Gastroesophageal sphincter (tissue), 4 donors: Measurements from ENCODE around the gene ARHGEF10L. TPM values are rescaled to one million over a fixed set of nuclear protein-coding genes. Genes with fewer than 3 reads are reported as not detected.

ENCODE experiments used
- ATAC-seq: fragments of 150-250 bp; one replicate; pipeline ENCODE4 v1.9.1; 2016; ENCODE audit warnings: mild to moderate bottlenecking, moderate library complexity
- H3K27ac ChIP-seq, 4 donors: fragments of 200-600 bp; sonication (generic) in 3 of 4; 1 replicate in 3 of 4; 2 replicates in 1 of 4; pipeline ENCODE4 v1.5.1; 2016 to 2019
- H3K27me3 ChIP-seq: fragments of 200-600 bp; sonication (generic); one replicate; pipeline ENCODE4 v1.5.1; 2019
- H3K36me3 ChIP-seq, 2 donors: fragments of 200-600 bp; sonication (generic); one replicate each; pipeline ENCODE4 v1.5.1; 2019; ENCODE audit warnings: control low read depth in 1 of 2
- H3K4me1 ChIP-seq, 3 donors: fragments of 200-600 bp; sonication (generic); 1 replicate in 2 of 3; 2 replicates in 1 of 3; pipeline ENCODE4 v1.5.1; 2016 to 2019; ENCODE audit warnings: control low read depth in 2 of 3
- H3K4me3 ChIP-seq, 2 donors: fragments of 200-600 bp; sonication (generic); one replicate each; pipeline ENCODE4 v1.5.1; 2019; ENCODE audit warnings: mild to moderate bottlenecking in 1 of 2, moderate library complexity in 1 of 2
- H3K9me3 ChIP-seq, 3 donors: fragments of 200-600 bp; sonication (generic); one replicate each; pipeline ENCODE4 v1.5.1; 2017 to 2019; ENCODE audit warnings: control low read depth in 2 of 3
- CTCF ChIP-seq, 4 experiments: fragments of 200-600 bp in 2 of 4; fragments of 450-650 bp in 2 of 4; sonication (generic) in 1 of 4; IDR thresholded peaks; one replicate each; pipeline ENCODE4 v1.5.1; 2017 to 2019; ENCODE audit warnings: antibody characterized with exemption in 4 of 4, mild to moderate bottlenecking in 2 of 4, moderate library complexity in 2 of 4
- EP300 ChIP-seq: sonication (generic); formaldehyde crosslinking; IDR thresholded peaks from one replicate; pipeline ENCODE4 v1.6.1; 2017; ENCODE audit warnings: antibody characterized with exemption, mild to moderate bottlenecking
- POLR2A ChIP-seq, 2 donors: fragments of 450-650 bp; IDR thresholded peaks; one replicate each; pipeline ENCODE4 v1.6.1; 2017; ENCODE audit warnings: antibody characterized with exemption in 2 of 2, mild to moderate bottlenecking in 2 of 2, moderate library complexity in 1 of 2
- POLR2AphosphoS5 ChIP-seq: sonication (generic); formaldehyde crosslinking; IDR thresholded peaks from one replicate; pipeline ENCODE4 v1.6.1; 2017; ENCODE audit warnings: antibody characterized with exemption
- WGBS, 2 donors: methylation state at CpG; one replicate each; pipeline ENCODE4 v1.1.5; 2018; ENCODE audit warnings: low coverage in 1 of 2; 5-methylcytosine and 5-hydroxymethylcytosine counted together
- total RNA-seq, 4 donors: library from RNA; depleted of rRNA; stranded (reverse); fragments of >200 nt; gene quantifications; one replicate each; pipeline ENCODE4 v1.1.0, GENCODE V29; 2016

Gene ARHGEF10L
- total RNA-seq, 4 donors from 2014 or later = 50.9 to 97.0 (median 80.3) TPM

- Histone ChIP-seq H3K4me3 (no peak overlapping the region), H3K36me3 (no peaks in the 10 kb centered on the region), H3K4me1 (peaks cover 30 to 100% (median 81%) of the 10 kb centered on the region in 3 donors), H3K27ac (peak overlapping the region; percentile 92 to 97 (median 96)), H3K9me3 (no peaks in the 10 kb centered on the region), H3K27me3 (no peaks in the 10 kb centered on the region)
- TF ChIP-seq EP300 = no peak
- no peak for ATAC-seq
- 56 to 63% methylated on average over 3 to 4 of the region's 17 CpGs for WGBS, 2 donors
Measured at GRCh38 chr1:17565461-17566252, 26.2 kb downstream of the ARHGEF10L start.

- ATAC-seq = no peak
- Histone ChIP-seq H3K4me1 (peaks cover 30 to 100% (median 78%) of the 10 kb centered on the region in 3 donors), H3K9me3 (no peaks in the 10 kb centered on the region), H3K4me3 (no peak overlapping the region), H3K27ac (peak overlapping the region; percentile 92 to 97 (median 96)), H3K36me3 (no peaks in the 10 kb centered on the region), H3K27me3 (no peaks in the 10 kb centered on the region)
- no CpG with 5 or more reads among the region's 3 CpGs for WGBS, 2 donors
- TF ChIP-seq POLR2A (IDR thresholded peaks at IDR 0.05) = no peak
- no peak for TF ChIP-seq EP300
- no peak for TF ChIP-seq CTCF (IDR thresholded peaks at IDR 0.05)
- TF ChIP-seq POLR2AphosphoS5 = no peak
Measured at GRCh38 chr1:17566417-17566816, 26.9 kb downstream of the ARHGEF10L start.

GRCh38 chr1:17566892-17567291 is 27.4 kb downstream of the ARHGEF10L start:
- H3K4me1 ChIP-seq = peaks cover 30 to 100% (median 75%) of the 10 kb centered on the region in 3 donors
- no peaks in the 10 kb centered on the region for H3K36me3 ChIP-seq
- no peak overlapping the region for H3K4me3 ChIP-seq
- H3K27ac ChIP-seq = peak overlapping the region; percentile 92 to 97 (median 96)
- TF ChIP-seq CTCF (IDR thresholded peaks at IDR 0.05) (no peak), POLR2A (IDR thresholded peaks at IDR 0.05) (no peak), EP300 (no peak), POLR2AphosphoS5 (no peak)
- ATAC-seq = no peak
- no peaks in the 10 kb centered on the region for H3K27me3 ChIP-seq
- WGBS, 2 donors = 72 to 100% methylated on average over 3 to 7 of the region's 9 CpGs
- no peaks in the 10 kb centered on the region for H3K9me3 ChIP-seq

- no peaks in the 10 kb centered on the region for H3K36me3 ChIP-seq
- H3K27ac ChIP-seq = peak overlapping the region; percentile 92 to 97 (median 96)
- WGBS, 2 donors = 41 to 100% methylated on average over 1 to 2 of the region's 6 CpGs
- peak; percentile 35 for ATAC-seq
- no peak overlapping the region for H3K4me3 ChIP-seq
- no peaks in the 10 kb centered on the region for H3K9me3 ChIP-seq
- TF ChIP-seq POLR2AphosphoS5 (peak; percentile 87), CTCF (IDR thresholded peaks at IDR 0.05) (no peak)
- H3K4me1 ChIP-seq = peaks cover 26 to 100% (median 74%) of the 10 kb centered on the region in 3 donors
- no peaks in the 10 kb centered on the region for H3K27me3 ChIP-seq
Measured at GRCh38 chr1:17567582-17567981, 28.1 kb downstream of the ARHGEF10L start.

GRCh38 chr1:17568014-17568900 is 28.8 kb downstream of the ARHGEF10L start:
- H3K9me3 ChIP-seq = no peaks in the 10 kb centered on the region
- H3K4me1 ChIP-seq = peaks cover 23 to 100% (median 77%) of the 10 kb centered on the region in 3 donors
- no peak for ATAC-seq
- H3K36me3 ChIP-seq = no peaks in the 10 kb centered on the region
- 68 to 93% methylated on average over 2 of the region's 11 CpGs for WGBS, 2 donors
- no peak overlapping the region for H3K4me3 ChIP-seq
- H3K27ac ChIP-seq = peak overlapping the region; percentile 92 to 97 (median 96)
- TF ChIP-seq CTCF (IDR thresholded peaks at IDR 0.05) (no peak), POLR2AphosphoS5 (no peak), POLR2A (IDR thresholded peaks at IDR 0.05) (no peak), EP300 (no peak)
- no peaks in the 10 kb centered on the region for H3K27me3 ChIP-seq
